ENCODE data around the gene PARP12. TPM values are rescaled to one million over a fixed set of nuclear protein-coding genes. Genes with fewer than 3 reads are reported as not detected.
A peak's percentile ranks its signal among the peaks of the same experiment; 100 is the strongest.

PARP12 gene
- total RNA-seq, 1 donor from 2014 or later, result 54.6 TPM

GRCh38 chr7:140049339-140050024, 13.3 kb downstream of the PARP12 start:
- Histone ChIP-seq H3K4me1 (peaks cover 0 to 9% of the 10 kb centered on the region in 2 donors), H3K36me3 (peaks cover 3 to 16% of the 10 kb centered on the region in 2 donors), H3K4me3 (no peak overlapping the region), H3K27me3 (no peaks in the 10 kb centered on the region), H3K9me3 (no peaks in the 10 kb centered on the region), H3K27ac (peak overlapping the region in 1 of 2 donors; percentile 43)
- intact Hi-C loops (cut with DNase I), result no loop called here
- TF ChIP-seq CTCF (IDR thresholded peaks at IDR 0.05), result no peak
- no peak for DNase-seq (ENCODE audit: low spot score in 2 of 2)

- no peak for TF ChIP-seq CTCF (IDR thresholded peaks at IDR 0.05)
- H3K9me3 ChIP-seq, result no peaks in the 10 kb centered on the region
- intact Hi-C loops (cut with DNase I), result no loop called here
- H3K4me1 ChIP-seq, result peaks cover 0 to 9% of the 10 kb centered on the region in 2 donors
- DNase-seq (ENCODE audit: low spot score in 2 of 2), result no peak
- peak overlapping the region in 1 of 2 donors; percentile 43 for H3K27ac ChIP-seq
- peaks cover 3 to 16% of the 10 kb centered on the region in 2 donors for H3K36me3 ChIP-seq
- no peak overlapping the region for H3K4me3 ChIP-seq
- H3K27me3 ChIP-seq, result no peaks in the 10 kb centered on the region
Observed at GRCh38 chr7:140048989-140049338, 13.8 kb downstream of the PARP12 start.

GRCh38 chr7:140048138-140048537, 14.6 kb downstream of the PARP12 start:
- DNase-seq (ENCODE audit: low spot score in 2 of 2), result no peak
- peaks cover 3 to 16% of the 10 kb centered on the region in 2 donors for H3K36me3 ChIP-seq
- no peaks in the 10 kb centered on the region for H3K9me3 ChIP-seq

GRCh38 chr7:140047197-140047596, 15.6 kb downstream of the PARP12 start:
- intact Hi-C loops (cut with DNase I), result no loop called here
- no peak for DNase-seq (ENCODE audit: low spot score in 2 of 2)
- H3K4me1 ChIP-seq, result peaks cover 0 to 9% of the 10 kb centered on the region in 2 donors

More at GRCh38 chr7:140048138-140048537, 14.6 kb downstream of the PARP12 start:
- TF ChIP-seq CTCF (IDR thresholded peaks at IDR 0.05), result no peak
- H3K4me3 ChIP-seq, result no peak overlapping the region
- no peak overlapping the region for H3K27ac ChIP-seq
- peaks cover 0 to 9% of the 10 kb centered on the region in 2 donors for H3K4me1 ChIP-seq
- H3K27me3 ChIP-seq, result no peaks in the 10 kb centered on the region
- intact Hi-C loops (cut with DNase I), result no loop called here

GRCh38 chr7:140045697-140046096, 17.1 kb downstream of the PARP12 start:
- intact Hi-C loops (cut with DNase I), result no loop called here
- no peak for DNase-seq (ENCODE audit: low spot score in 2 of 2)
- Histone ChIP-seq H3K4me1 (peaks cover 0 to 9% of the 10 kb centered on the region in 2 donors), H3K4me3 (no peak overlapping the region), H3K27ac (no peak overlapping the region), H3K27me3 (no peaks in the 10 kb centered on the region), H3K9me3 (no peaks in the 10 kb centered on the region), H3K36me3 (peaks cover 3 to 24% of the 10 kb centered on the region in 2 donors)
- TF ChIP-seq CTCF (IDR thresholded peaks at IDR 0.05), result no peak

More at GRCh38 chr7:140047197-140047596, 15.6 kb downstream of the PARP12 start:
- peaks cover 0 to 16% of the 10 kb centered on the region in 2 donors for H3K36me3 ChIP-seq
- no peaks in the 10 kb centered on the region for H3K27me3 ChIP-seq
- no peak overlapping the region for H3K4me3 ChIP-seq
- no peak for TF ChIP-seq CTCF (IDR thresholded peaks at IDR 0.05)
- H3K9me3 ChIP-seq, result no peaks in the 10 kb centered on the region
- H3K27ac ChIP-seq, result no peak overlapping the region
